Uterus (tissue), 2 donors: ENCODE results near the gene TOB1.

ENCODE experiments used
- POLR2A ChIP-seq, 2 donors: fragments of 450-650 bp; IDR thresholded peaks; one replicate each; pipeline ENCODE4 v1.6.1; 2016; ENCODE audit warnings: antibody characterized with exemption in 2 of 2, mild to moderate bottlenecking in 1 of 2, moderate library complexity in 1 of 2
- TF ChIP-seq, protein P1 (sequence below), 4 experiments: fragments of 200-600 bp in 2 of 4; fragments of 450-650 bp in 2 of 4; sonication (generic) in 2 of 4; IDR thresholded peaks; one replicate each; pipeline ENCODE4 v1.5.1; 2016 to 2019; ENCODE audit warnings: antibody characterized with exemption in 4 of 4, mild to moderate bottlenecking in 2 of 4, moderate library complexity in 1 of 4

DNA sequence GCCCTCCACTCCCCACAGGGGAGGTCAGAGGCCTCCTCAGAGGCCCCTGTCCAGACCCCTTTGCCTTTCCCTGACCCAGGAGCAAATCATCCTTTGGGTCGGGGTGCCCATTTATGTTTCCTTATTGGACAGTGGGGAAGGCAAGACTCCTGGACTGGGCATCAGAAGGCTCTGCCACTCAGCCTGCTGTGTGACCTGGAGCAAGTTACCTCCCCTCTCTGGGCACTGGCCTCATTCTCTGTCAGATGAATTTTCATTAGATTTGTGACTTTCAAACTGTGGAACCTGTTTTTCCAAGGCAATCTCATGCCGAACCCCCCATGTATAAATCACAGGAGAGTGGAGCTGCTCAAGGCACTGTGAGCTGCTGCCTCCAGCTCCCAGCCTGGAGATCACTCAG is 47.0 kb upstream of the TOB1 start:
- TF ChIP-seq POLR2A (IDR thresholded peaks at IDR 0.05), result no peak
- TF ChIP-seq, protein P1, sequence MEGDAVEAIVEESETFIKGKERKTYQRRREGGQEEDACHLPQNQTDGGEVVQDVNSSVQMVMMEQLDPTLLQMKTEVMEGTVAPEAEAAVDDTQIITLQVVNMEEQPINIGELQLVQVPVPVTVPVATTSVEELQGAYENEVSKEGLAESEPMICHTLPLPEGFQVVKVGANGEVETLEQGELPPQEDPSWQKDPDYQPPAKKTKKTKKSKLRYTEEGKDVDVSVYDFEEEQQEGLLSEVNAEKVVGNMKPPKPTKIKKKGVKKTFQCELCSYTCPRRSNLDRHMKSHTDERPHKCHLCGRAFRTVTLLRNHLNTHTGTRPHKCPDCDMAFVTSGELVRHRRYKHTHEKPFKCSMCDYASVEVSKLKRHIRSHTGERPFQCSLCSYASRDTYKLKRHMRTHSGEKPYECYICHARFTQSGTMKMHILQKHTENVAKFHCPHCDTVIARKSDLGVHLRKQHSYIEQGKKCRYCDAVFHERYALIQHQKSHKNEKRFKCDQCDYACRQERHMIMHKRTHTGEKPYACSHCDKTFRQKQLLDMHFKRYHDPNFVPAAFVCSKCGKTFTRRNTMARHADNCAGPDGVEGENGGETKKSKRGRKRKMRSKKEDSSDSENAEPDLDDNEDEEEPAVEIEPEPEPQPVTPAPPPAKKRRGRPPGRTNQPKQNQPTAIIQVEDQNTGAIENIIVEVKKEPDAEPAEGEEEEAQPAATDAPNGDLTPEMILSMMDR (IDR thresholded peaks at IDR 0.05), result no peak
